ENCODE measurements around the gene CLEC20A. TPM values are rescaled to one million over a fixed set of nuclear protein-coding genes. Genes with fewer than 3 reads are reported as not detected.
A peak's percentile ranks its signal among the peaks of the same experiment; 100 is the strongest.

CLEC20A gene
- polyA plus RNA-seq (2012; ENCODE audit: insufficient read depth, insufficient read length, low read depth) = not detected

DNA sequence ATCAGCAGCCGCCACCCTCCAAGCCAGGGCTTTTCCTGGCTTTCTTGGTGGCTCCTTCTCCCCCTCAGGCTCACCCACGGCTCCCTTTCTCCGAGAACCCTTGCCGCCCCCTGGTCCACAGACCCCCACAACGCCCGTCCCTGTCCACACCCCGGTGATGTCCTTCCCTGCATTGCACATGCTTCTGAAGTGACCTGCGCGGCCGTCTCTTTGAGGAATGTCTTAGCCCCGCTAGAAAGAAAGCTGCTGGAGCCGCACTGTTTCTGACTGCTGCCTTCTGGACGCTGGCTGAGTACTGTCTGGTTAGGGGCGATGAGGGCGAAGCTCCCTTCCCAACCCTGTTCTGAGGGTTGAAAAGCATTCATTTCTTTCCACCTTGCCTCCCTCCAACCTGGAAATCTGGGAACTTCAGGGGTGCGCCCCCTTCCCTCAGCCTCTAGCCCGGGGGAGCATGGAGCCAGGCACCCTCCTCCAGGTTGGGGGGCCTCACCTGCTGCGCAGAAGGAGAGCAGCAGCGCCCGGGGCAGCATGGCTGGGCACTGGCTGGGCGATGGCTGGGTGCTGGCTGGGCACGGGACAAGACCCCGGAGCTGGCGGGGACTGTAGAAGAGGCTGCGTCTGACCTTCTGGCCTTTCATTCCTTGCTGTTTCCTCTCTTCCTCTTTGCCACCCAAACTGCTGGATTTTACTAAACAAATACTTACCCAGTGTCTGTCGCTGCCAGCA lies at the start of gene CLEC20A:
Gene CLEC20A, minus strand, starts transcription at position 555 of the 726 bp plus-strand sequence. Its CDS starts 25 bp downstream, at position 530.
- no peak for DNase-seq
- Histone ChIP-seq H3K4me1 (no peaks in the 10 kb centered on the region), H3K4me3 (ENCODE audit: low read depth, low read length) (no peak within 1 kb of the TSS), H3K9me3 (no peaks in the 10 kb centered on the region), H3K36me3 (no peaks in the 10 kb centered on the region), H3K27me3 (no peaks in the 10 kb centered on the region)
- TF ChIP-seq, protein P1, sequence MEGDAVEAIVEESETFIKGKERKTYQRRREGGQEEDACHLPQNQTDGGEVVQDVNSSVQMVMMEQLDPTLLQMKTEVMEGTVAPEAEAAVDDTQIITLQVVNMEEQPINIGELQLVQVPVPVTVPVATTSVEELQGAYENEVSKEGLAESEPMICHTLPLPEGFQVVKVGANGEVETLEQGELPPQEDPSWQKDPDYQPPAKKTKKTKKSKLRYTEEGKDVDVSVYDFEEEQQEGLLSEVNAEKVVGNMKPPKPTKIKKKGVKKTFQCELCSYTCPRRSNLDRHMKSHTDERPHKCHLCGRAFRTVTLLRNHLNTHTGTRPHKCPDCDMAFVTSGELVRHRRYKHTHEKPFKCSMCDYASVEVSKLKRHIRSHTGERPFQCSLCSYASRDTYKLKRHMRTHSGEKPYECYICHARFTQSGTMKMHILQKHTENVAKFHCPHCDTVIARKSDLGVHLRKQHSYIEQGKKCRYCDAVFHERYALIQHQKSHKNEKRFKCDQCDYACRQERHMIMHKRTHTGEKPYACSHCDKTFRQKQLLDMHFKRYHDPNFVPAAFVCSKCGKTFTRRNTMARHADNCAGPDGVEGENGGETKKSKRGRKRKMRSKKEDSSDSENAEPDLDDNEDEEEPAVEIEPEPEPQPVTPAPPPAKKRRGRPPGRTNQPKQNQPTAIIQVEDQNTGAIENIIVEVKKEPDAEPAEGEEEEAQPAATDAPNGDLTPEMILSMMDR (IDR thresholded peaks at IDR 0.05; ENCODE audit: low read depth, low read length) = no peak

- no peak overlapping the region for H3K4me3 ChIP-seq (ENCODE audit: low read depth, low read length)
- no peaks in the 10 kb centered on the region for H3K36me3 ChIP-seq
- H3K4me1 ChIP-seq = no peaks in the 10 kb centered on the region
- no peak for DNase-seq
- no peaks in the 10 kb centered on the region for H3K27me3 ChIP-seq
- TF ChIP-seq, protein P1 (IDR thresholded peaks at IDR 0.05; ENCODE audit: low read depth, low read length) = no peak
- H3K9me3 ChIP-seq = no peaks in the 10 kb centered on the region
Measured at GRCh38 chr1:178544531-178544930, 47.8 kb upstream of the CLEC20A start.

GRCh38 chr1:178543290-178543607 lies 46.5 kb upstream of the CLEC20A start:
- TF ChIP-seq, protein P1 (IDR thresholded peaks at IDR 0.05; ENCODE audit: low read depth, low read length) = no peak
- no peaks in the 10 kb centered on the region for H3K36me3 ChIP-seq
- no peak for DNase-seq

DNA sequence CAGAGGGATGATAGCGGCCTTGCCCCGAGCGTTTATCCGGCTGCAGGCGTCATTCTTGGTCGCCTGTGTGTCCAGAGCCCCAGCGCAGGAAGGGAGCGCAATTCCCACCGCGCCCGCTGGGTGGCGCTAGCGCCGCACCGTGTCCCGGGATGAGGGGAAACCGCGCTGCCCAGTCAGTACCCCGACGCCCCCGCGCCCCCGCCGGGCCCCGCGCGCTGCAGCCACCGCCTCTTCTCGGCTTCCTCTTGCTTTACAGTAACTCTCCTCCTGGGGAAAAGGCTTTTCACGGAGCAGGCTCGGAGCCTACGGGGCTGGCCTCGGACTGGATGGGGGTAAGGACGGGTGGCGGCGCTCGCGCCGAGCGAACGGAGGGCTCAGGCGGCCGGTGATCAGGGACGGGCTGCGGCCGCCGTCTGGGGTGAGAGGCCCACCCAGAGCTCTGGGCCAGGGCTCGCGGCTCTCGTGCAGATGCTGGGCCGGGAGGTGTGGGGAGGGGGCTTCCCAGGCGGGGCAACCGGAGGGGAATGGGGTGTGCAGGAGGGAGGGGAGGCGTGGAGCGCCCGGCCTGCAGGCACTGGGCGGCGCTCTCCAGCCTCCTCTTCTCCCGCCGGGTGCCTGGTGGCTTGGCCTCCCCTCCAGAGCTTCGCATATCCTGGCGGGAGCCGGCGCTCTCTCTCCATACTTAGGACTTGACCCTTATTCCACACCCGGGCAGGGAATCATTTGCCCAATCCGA lies 46.0 kb upstream of the CLEC20A start:
- peak; percentile 84 for DNase-seq
- H3K9me3 ChIP-seq = no peaks in the 10 kb centered on the region
- TF ChIP-seq, protein P1 (IDR thresholded peaks at IDR 0.05; ENCODE audit: low read depth, low read length) = peak; percentile 77
- peak overlapping the region; percentile 77 for H3K4me3 ChIP-seq (ENCODE audit: low read depth, low read length)
- no peaks in the 10 kb centered on the region; the same call in 1 of the 2 replicates for H3K27me3 ChIP-seq
- H3K4me1 ChIP-seq = no peaks in the 10 kb centered on the region
- H3K36me3 ChIP-seq = no peaks in the 10 kb centered on the region

More at GRCh38 chr1:178543290-178543607, 46.5 kb upstream of the CLEC20A start:
- H3K4me1 ChIP-seq = no peaks in the 10 kb centered on the region
- no peaks in the 10 kb centered on the region; the same call in 1 of the 2 replicates for H3K27me3 ChIP-seq
- no peaks in the 10 kb centered on the region for H3K9me3 ChIP-seq
- peak overlapping the region; percentile 77 for H3K4me3 ChIP-seq (ENCODE audit: low read depth, low read length)

DNA sequence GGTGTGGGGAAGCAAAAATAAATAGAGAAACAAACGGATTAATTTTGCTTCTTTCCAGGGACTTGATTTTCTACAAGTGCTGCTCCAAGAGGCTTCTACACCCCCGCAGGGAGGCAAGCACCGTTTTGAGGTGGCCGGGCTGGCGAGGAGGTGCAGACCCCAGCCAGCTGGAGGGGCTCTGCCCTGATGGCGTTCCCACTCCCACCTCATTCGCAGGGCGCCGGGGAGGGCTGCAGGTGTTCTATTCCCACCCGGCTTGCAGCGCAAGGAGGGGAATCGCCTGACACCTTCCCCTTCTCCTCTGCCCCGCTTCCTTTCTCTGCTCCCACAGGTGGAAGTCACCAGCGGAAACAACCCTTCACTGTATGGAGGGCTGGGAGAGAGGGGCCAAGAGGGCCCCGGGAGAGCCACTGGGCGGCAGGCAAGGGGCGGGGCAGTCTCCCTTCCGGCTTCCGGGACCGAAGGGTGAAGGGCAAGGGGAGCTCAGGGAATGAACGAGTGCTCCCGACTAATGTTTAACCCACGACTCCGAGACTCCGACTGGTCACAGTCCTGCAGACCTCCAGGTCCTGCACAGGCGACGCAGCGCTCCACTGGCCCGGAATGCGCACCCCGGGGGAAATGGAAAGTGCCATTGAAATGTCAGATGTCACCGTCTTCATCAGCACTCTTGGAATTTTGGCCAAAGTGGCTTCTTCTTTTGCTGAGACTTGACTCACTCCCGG lies 45.2 kb upstream of the CLEC20A start:
- Histone ChIP-seq H3K4me3 (ENCODE audit: low read depth, low read length) (peak overlapping the region; percentile 77), H3K27me3 (no peaks in the 10 kb centered on the region; the same call in 1 of the 2 replicates), H3K9me3 (no peaks in the 10 kb centered on the region), H3K36me3 (no peaks in the 10 kb centered on the region), H3K4me1 (no peaks in the 10 kb centered on the region)
- peak; percentile 41 for DNase-seq
- TF ChIP-seq, protein P1 (IDR thresholded peaks at IDR 0.05; ENCODE audit: low read depth, low read length) = no peak
